Effector CD4-positive, alpha-beta T cell (primary cell): Measurements from ENCODE around the gene NOXRED1.

ENCODE experiments used
- DNase-seq: peaks from one replicate; pipeline ENCODE4 v3.0.0-alpha.2; 2020

The NOXRED1 gene

GRCh38 chr14:77407158-77407557, 16.2 kb downstream of the NOXRED1 start:
- DNase-seq: no peak

GRCh38 chr14:77406718-77407117, 16.6 kb downstream of the NOXRED1 start:
- no peak for DNase-seq

GRCh38 chr14:77406086-77406485, 17.2 kb downstream of the NOXRED1 start:
- no peak for DNase-seq

GRCh38 chr14:77403768-77404167, 19.6 kb downstream of the NOXRED1 start:
- no peak for DNase-seq

- DNase-seq: no peak
Observed at GRCh38 chr14:77400216-77400615, 23.1 kb downstream of the NOXRED1 start.

GRCh38 chr14:77390188-77390587, 33.1 kb downstream of the NOXRED1 start:
- DNase-seq: no peak

- no peak for DNase-seq
Observed at GRCh38 chr14:77378701-77379100, 44.6 kb downstream of the NOXRED1 start.

- no peak for DNase-seq
Observed at GRCh38 chr14:77377502-77377844, 45.9 kb downstream of the NOXRED1 start.

GRCh38 chr14:77376771-77377501, 46.4 kb downstream of the NOXRED1 start, which contains the start of the genes SAMD15 and TMED8:
Gene SAMD15, plus strand, starts transcription at chr14:77377379. Its CDS starts 40 bp downstream, at chr14:77377419.
Gene TMED8, minus strand, starts transcription at chr14:77377094. Its CDS starts 41 bp downstream, at chr14:77377053.
- peak; percentile 81 for DNase-seq

GRCh38 chr14:77375973-77376770, 47.2 kb downstream of the NOXRED1 start:
- DNase-seq: peak; percentile 2

- DNase-seq: no peak
Observed at GRCh38 chr14:77375164-77375950, 48.0 kb downstream of the NOXRED1 start.

GRCh38 chr14:77372304-77372841, 51.0 kb downstream of the NOXRED1 start:
- no peak for DNase-seq

- no peak for DNase-seq
Observed at GRCh38 chr14:77369285-77369684, 54.0 kb downstream of the NOXRED1 start.

GRCh38 chr14:77364146-77364545, 59.2 kb downstream of the NOXRED1 start:
- DNase-seq: no peak

- no peak for DNase-seq
Observed at GRCh38 chr14:77359626-77360025, 63.7 kb downstream of the NOXRED1 start.

GRCh38 chr14:77356899-77357298, 66.4 kb downstream of the NOXRED1 start:
- no peak for DNase-seq

GRCh38 chr14:77355811-77356210, 67.5 kb downstream of the NOXRED1 start:
- DNase-seq: no peak

- DNase-seq: no peak
Observed at GRCh38 chr14:77353469-77354141, 69.7 kb downstream of the NOXRED1 start.

GRCh38 chr14:77347751-77348150, 75.6 kb downstream of the NOXRED1 start:
- no peak for DNase-seq

- no peak for DNase-seq
Observed at GRCh38 chr14:77346495-77346894, 76.8 kb downstream of the NOXRED1 start.

- no peak for DNase-seq
Observed at GRCh38 chr14:77344377-77344996, 78.8 kb downstream of the NOXRED1 start.
